H9 (cell line): ENCODE data around the gene OR2F1. TPM values are rescaled to one million over a fixed set of nuclear protein-coding genes. Genes with fewer than 3 reads are reported as not detected.

Source experiments
- DNase-seq: peaks from one replicate; pipeline ENCODE4 v3.0.0-alpha.2; 2017
- H2AFZ ChIP-seq: one replicate; pipeline ENCODE4 v1.6.1; 2013; ENCODE audit warnings: mild to moderate bottlenecking, low read length, control low read depth, moderate library complexity
- H2AK5ac ChIP-seq: 2 replicates; pipeline ENCODE4 v1.6.1; 2013; ENCODE audit warnings: low read length, control low read depth, mixed read lengths; ENCODE audit not compliant: insufficient read length
- H2BK120ac ChIP-seq: one replicate; pipeline ENCODE4 v1.6.1; 2013; ENCODE audit warnings: low read depth, mild to moderate bottlenecking, low read length, control low read depth, inconsistent platforms; ENCODE audit not compliant: poor library complexity, severe bottlenecking
- H2BK12ac ChIP-seq: 2 replicates; pipeline ENCODE4 v1.6.1; 2013; ENCODE audit warnings: low read length, control low read depth, mixed read lengths, low read depth; ENCODE audit not compliant: insufficient read length
- H2BK15ac ChIP-seq: 2 replicates; pipeline ENCODE4 v1.6.1; 2013; ENCODE audit warnings: low read depth, low read length, control low read depth
- H2BK20ac ChIP-seq: one replicate; pipeline ENCODE4 v1.6.1; 2013; ENCODE audit warnings: low read depth, mild to moderate bottlenecking, low read length, control low read depth, inconsistent platforms; ENCODE audit not compliant: poor library complexity, severe bottlenecking
- H2BK5ac ChIP-seq: 2 replicates; pipeline ENCODE4 v1.6.1; 2013; ENCODE audit warnings: low read length, control low read depth, mixed read lengths; ENCODE audit not compliant: insufficient read length
- H3K14ac ChIP-seq: 2 replicates; pipeline ENCODE4 v1.6.1; 2013; ENCODE audit warnings: low read length, control low read depth; ENCODE audit not compliant: insufficient read depth
- H3K18ac ChIP-seq: 2 replicates; pipeline ENCODE4 v1.6.1; 2013; ENCODE audit warnings: low read depth, mild to moderate bottlenecking, mixed read lengths, low read length, control low read depth; ENCODE audit not compliant: insufficient read length
- H3K23ac ChIP-seq: 2 replicates; pipeline ENCODE4 v1.6.1; 2013; ENCODE audit warnings: low read length, control low read depth, mixed read lengths, low read depth; ENCODE audit not compliant: insufficient read length
- H3K23me2 ChIP-seq: 2 replicates; pipeline ENCODE4 v1.6.1; 2013; ENCODE audit warnings: low read depth, mild to moderate bottlenecking, mixed read lengths, low read length, control low read depth; ENCODE audit not compliant: insufficient read length, poor library complexity, severe bottlenecking
- H3K27ac ChIP-seq: 2 replicates; pipeline ENCODE4 v1.5.1; 2013; ENCODE audit warnings: low read length, control low read depth, mixed read lengths, low read depth; ENCODE audit not compliant: insufficient read length
- H3K27me3 ChIP-seq: 2 replicates; pipeline ENCODE4 v1.6.1; 2013; ENCODE audit warnings: low read length, control low read depth, inconsistent platforms; ENCODE audit not compliant: insufficient read depth
- H3K4ac ChIP-seq: 2 replicates; pipeline ENCODE4 v1.6.1; 2013; ENCODE audit warnings: low read depth, mild to moderate bottlenecking, control low read depth, inconsistent platforms, low read length, moderate library complexity
- H3K4me1 ChIP-seq: 2 replicates; pipeline ENCODE4 v1.6.1; 2013; ENCODE audit warnings: low read length, control low read depth, inconsistent platforms; ENCODE audit not compliant: insufficient read depth
- H3K4me2 ChIP-seq: 2 replicates; pipeline ENCODE4 v1.6.1; 2013; ENCODE audit warnings: low read length, control low read depth, mixed read lengths; ENCODE audit not compliant: insufficient read length, insufficient read depth
- H3K56ac ChIP-seq: 2 replicates; pipeline ENCODE4 v1.6.1; 2013; ENCODE audit warnings: low read depth, mild to moderate bottlenecking, mixed read lengths, low read length, control low read depth; ENCODE audit not compliant: insufficient read length
- H3K79me1 ChIP-seq: 2 replicates; pipeline ENCODE4 v1.6.1; 2013; ENCODE audit warnings: low read depth, mild to moderate bottlenecking, moderate library complexity, low read length, control low read depth, inconsistent platforms; ENCODE audit not compliant: insufficient read depth, poor library complexity, severe bottlenecking
- H3K79me2 ChIP-seq: 2 replicates; pipeline ENCODE4 v1.6.1; 2013; ENCODE audit warnings: low read length, control low read depth, inconsistent platforms; ENCODE audit not compliant: insufficient read depth
- H3K9ac ChIP-seq: 2 replicates; pipeline ENCODE4 v1.6.1; 2013; ENCODE audit warnings: low read length, control low read depth, mixed read lengths; ENCODE audit not compliant: insufficient read length; ENCODE audit errors: extremely low read depth
- H3K9me3 ChIP-seq: one replicate; pipeline ENCODE4 v1.6.1; 2013; ENCODE audit warnings: low read depth, low read length, inconsistent platforms; ENCODE audit not compliant: control insufficient read depth
- H3T11ph ChIP-seq: one replicate; pipeline ENCODE4 v1.6.1; 2013; ENCODE audit warnings: mild to moderate bottlenecking, low read length, control low read depth, inconsistent platforms
- H4K20me1 ChIP-seq: one replicate; pipeline ENCODE4 v1.6.1; 2013; ENCODE audit not compliant: control insufficient read depth, insufficient read length, insufficient read depth
- H4K5ac ChIP-seq: 2 replicates; pipeline ENCODE4 v1.6.1; 2013; ENCODE audit warnings: low read depth, mild to moderate bottlenecking, mixed read lengths, low read length, control low read depth; ENCODE audit not compliant: insufficient read length
- H4K8ac ChIP-seq: replicated peaks from 2 replicates; pipeline ENCODE4 v1.6.1; 2013; ENCODE audit warnings: low read length, control low read depth, mixed read lengths, low read depth; ENCODE audit not compliant: insufficient read length
- H4K91ac ChIP-seq: 2 replicates; pipeline ENCODE4 v1.6.1; 2013; ENCODE audit warnings: low read depth, mild to moderate bottlenecking, moderate library complexity, mixed read lengths, low read length, control low read depth; ENCODE audit not compliant: insufficient read length
- H3K27ac Mint-ChIP-seq, 3 experiments: 2 replicates in 2 of 3; 3 replicates in 1 of 3; pipeline ENCODE4 v1.8.0; 2020 to 2021; ENCODE audit warnings: mixed read lengths in 3 of 3, mild to moderate bottlenecking in 1 of 3, moderate library complexity in 1 of 3
- H3K27me3 Mint-ChIP-seq: 2 replicates; pipeline ENCODE4 v1.8.0; 2021; ENCODE audit warnings: low read depth, mild to moderate bottlenecking, moderate library complexity, mixed read lengths
- H3K36me3 Mint-ChIP-seq, 3 experiments: 2 replicates in 2 of 3; 3 replicates in 1 of 3; pipeline ENCODE4 v1.8.0; 2020 to 2021; ENCODE audit warnings: low read depth in 3 of 3, mixed read lengths in 3 of 3; ENCODE audit not compliant: insufficient read depth in 1 of 3
- H3K4me1 Mint-ChIP-seq, 2 experiments: 2 replicates each; pipeline ENCODE4 v1.8.0; 2020; ENCODE audit warnings: mixed read lengths in 2 of 2
- H3K4me3 Mint-ChIP-seq, 2 experiments: 2 replicates in 1 of 2; 3 replicates in 1 of 2; pipeline ENCODE4 v1.8.0; 2020 to 2021; ENCODE audit warnings: mild to moderate bottlenecking in 2 of 2, mixed read lengths in 2 of 2, moderate library complexity in 1 of 2
- H3K9me3 Mint-ChIP-seq, 2 experiments: 2 replicates in 1 of 2; 3 replicates in 1 of 2; pipeline ENCODE4 v1.8.0; 2020; ENCODE audit warnings: mild to moderate bottlenecking in 2 of 2, mixed read lengths in 2 of 2, moderate library complexity in 1 of 2
- CTCF ChIP-seq: fragments of 200-600 bp; sonication (generic); conservative IDR thresholded peaks from 3 replicates; pipeline ENCODE4 v1.8.0; 2021; ENCODE audit warnings: antibody characterized with exemption, mild to moderate bottlenecking
- WGBS: extraction: QIAGEN DNeasy Blood & Tissue Kit; methylation state at CpG from one replicate; pipeline ENCODE4 v1.1.7; 2013; ENCODE audit warnings: missing lambda C conversion rate, low lambda C conversion rate, mixed read lengths; ENCODE audit not compliant: insufficient read length; ENCODE audit errors: extremely low coverage; 5-methylcytosine and 5-hydroxymethylcytosine counted together
- total RNA-seq: library from RNA; stranded (reverse); gene quantifications from 2 replicates; pipeline ENCODE4 v1.2.1, GENCODE V29; 2021

The OR2F1 gene
- total RNA-seq, 1 experiment from 2014 or later = not detected

- Mint-ChIP-seq H3K4me1 (no peaks in the 10 kb centered on the region), H3K9me3 (peaks cover 5 to 10% of the 10 kb centered on the region in 2 experiments; a peak in 2 of 5 replicates), H3K36me3 (no peaks in the 10 kb centered on the region), H3K4me3 (no peak overlapping the region), H3K27me3 (no peaks in the 10 kb centered on the region), H3K27ac (no peak overlapping the region)
- no peak overlapping the region for H3T11ph ChIP-seq
- TF ChIP-seq CTCF = peak; percentile 44
- H4K5ac ChIP-seq = no peak overlapping the region
- no peak overlapping the region for H3K4me2 ChIP-seq
- no peak overlapping the region for H3K14ac ChIP-seq
- H3K9ac ChIP-seq = no peak overlapping the region
- H3K79me1 ChIP-seq = no peaks in the 10 kb centered on the region
- H3K56ac ChIP-seq = no peak overlapping the region
- no peak overlapping the region for H2BK5ac ChIP-seq
- H3K18ac ChIP-seq = no peak overlapping the region
- H3K23me2 ChIP-seq = no peaks in the 10 kb centered on the region
- no peak overlapping the region for H2AK5ac ChIP-seq
- no peak overlapping the region for H2BK120ac ChIP-seq
- peak; percentile 30 for DNase-seq
- H3K4ac ChIP-seq = no peak overlapping the region
- H3K4me1 ChIP-seq = no peaks in the 10 kb centered on the region
- no peak overlapping the region for H2BK20ac ChIP-seq
- H4K91ac ChIP-seq = no peak overlapping the region
- WGBS = no CpG with 5 or more reads among the region's 1 CpG
- H3K9me3 ChIP-seq = no peaks in the 10 kb centered on the region
- H2BK15ac ChIP-seq = no peak overlapping the region
- no peaks in the 10 kb centered on the region for H4K20me1 ChIP-seq
- H3K27ac ChIP-seq = no peak overlapping the region
- no peak overlapping the region for H2BK12ac ChIP-seq
- H3K23ac ChIP-seq = no peak overlapping the region
- no peak overlapping the region for H2AFZ ChIP-seq
- no peaks in the 10 kb centered on the region for H3K79me2 ChIP-seq
- no peaks in the 10 kb centered on the region for H3K27me3 ChIP-seq
- H4K8ac ChIP-seq = no peak overlapping the region
Measured at GRCh38 chr7:143975617-143976016, 21.0 kb downstream of the OR2F1 start.
